ENCODE measurements around the gene AGAP2. TPM values are rescaled to one million over a fixed set of nuclear protein-coding genes. Genes with fewer than 3 reads are reported as not detected.

AGAP2 gene
- total and polyA plus RNA-seq, 2 of the 13 experiments (the other 11 are each of a cell fraction or from before 2014, with no cell fraction given): 0.38 to 0.45 TPM

- TF ChIP-seq ZNF605 (CRISPR knock-in tag; IDR thresholded peaks at IDR 0.05) (peak; percentile 89), RCOR2 (CRISPR knock-in tag; IDR thresholded peaks at IDR 0.05) (peak; percentile 45; the same call in 1 of the 2 replicates), SALL2 (CRISPR knock-in tag; IDR thresholded peaks at IDR 0.05) (peak; percentile 98), MAFK (conservative IDR thresholded peaks at IDR 0.05 in 1 of 2, IDR thresholded peaks at IDR 0.05 in 1 of 2; ENCODE audit: low read length in 2 of 2) (no peak), TBP (CRISPR knock-in tag; IDR thresholded peaks at IDR 0.05) (no peak), TCF7L2 (IDR thresholded peaks at IDR 0.05; ENCODE audit: low read depth, low read length) (no peak), THAP7 (CRISPR knock-in tag; IDR thresholded peaks at IDR 0.05) (peak; percentile 92), ZNF552 (CRISPR knock-in tag; IDR thresholded peaks at IDR 0.05; ENCODE audit: borderline replicate concordance) (peak; percentile 89), KAT2B (IDR thresholded peaks at IDR 0.05; ENCODE audit: borderline replicate concordance, low read depth, low read length) (no peak), ZNF350 (CRISPR knock-in tag; IDR thresholded peaks at IDR 0.05; ENCODE audit: borderline replicate concordance, low read depth) (peak; percentile 94; the same call in 1 of the 2 replicates), PLRG1 (conservative IDR thresholded peaks at IDR 0.05) (no peak), LBX2 (CRISPR knock-in tag; IDR thresholded peaks at IDR 0.05; ENCODE audit: borderline replicate concordance) (peak; percentile 5; the same call in 1 of the 2 replicates), ZMYM2 (CRISPR knock-in tag; IDR thresholded peaks at IDR 0.05) (no peak), ZNF460 (CRISPR knock-in tag; IDR thresholded peaks at IDR 0.05; ENCODE audit: borderline replicate concordance) (peak; percentile 93), ZNF615 (CRISPR knock-in tag; IDR thresholded peaks at IDR 0.05; ENCODE audit: borderline replicate concordance) (no peak), KLF13 (CRISPR knock-in tag; IDR thresholded peaks at IDR 0.05) (no peak), SSRP1 (CRISPR knock-in tag; IDR thresholded peaks at IDR 0.05) (no peak; the same call in 1 of the 2 replicates), POLR2G (IDR thresholded peaks at IDR 0.05; ENCODE audit: low read depth, low read length) (peak; percentile 88), ZSCAN29 (CRISPR knock-in tag; conservative IDR thresholded peaks at IDR 0.05) (no peak), NBN (conservative IDR thresholded peaks at IDR 0.05) (no peak), NFIB (CRISPR knock-in tag; IDR thresholded peaks at IDR 0.05; ENCODE audit: borderline replicate concordance) (no peak), ZNF343 (CRISPR knock-in tag; IDR thresholded peaks at IDR 0.05) (peak; percentile 93), FOXA1 (IDR thresholded peaks at IDR 0.05) (no peak), FOXA1 (CRISPR knock-in tag; IDR thresholded peaks at IDR 0.05) (peak; percentile 47; the same call in 1 of the 2 replicates), RBFOX2 (IDR thresholded peaks at IDR 0.05; ENCODE audit: low read depth, low read length) (peak; percentile 93), ZNF670 (CRISPR knock-in tag; IDR thresholded peaks at IDR 0.05; ENCODE audit: borderline replicate concordance) (peak; percentile 83), BCL3 (CRISPR knock-in tag; IDR thresholded peaks at IDR 0.05) (peak; percentile 96), ELF4 (CRISPR knock-in tag; IDR thresholded peaks at IDR 0.05; ENCODE audit: borderline replicate concordance) (peak; percentile 86; the same call in 1 of the 2 replicates), PREB (CRISPR knock-in tag; IDR thresholded peaks at IDR 0.05) (no peak)
Measured at GRCh38 chr12:57751788-57752667, 13.5 kb upstream of the AGAP2 start, which contains the start of gene CDK4 (continued).
